ENCODE measurements around the gene ARNT2.

ARNT2 gene

GRCh38 chr15:80595396-80595795 is 191.2 kb downstream of the ARNT2 start:
- peak; percentile 4 for DNase-seq (ENCODE audit: low spot score)

GRCh38 chr15:80596521-80596976 is 192.4 kb downstream of the ARNT2 start:
- DNase-seq (ENCODE audit: low spot score), result no peak

- no peak for DNase-seq (ENCODE audit: low spot score)
Observed at GRCh38 chr15:80597076-80597475, 192.9 kb downstream of the ARNT2 start.

GRCh38 chr15:80599359-80599758 is 195.2 kb downstream of the ARNT2 start:
- no peak for DNase-seq (ENCODE audit: low spot score)

GRCh38 chr15:80600626-80601025 is 196.4 kb downstream of the ARNT2 start:
- no peak for DNase-seq (ENCODE audit: low spot score)

GRCh38 chr15:80601256-80601655 is 197.1 kb downstream of the ARNT2 start:
- no peak for DNase-seq (ENCODE audit: low spot score)

- DNase-seq (ENCODE audit: low spot score), result no peak
Observed at GRCh38 chr15:80604583-80605575, 200.7 kb downstream of the ARNT2 start.

- no peak for DNase-seq (ENCODE audit: low spot score)
Observed at GRCh38 chr15:80605591-80606150, 201.5 kb downstream of the ARNT2 start.

- no peak for DNase-seq (ENCODE audit: low spot score)
Observed at GRCh38 chr15:80606511-80607071, 202.4 kb downstream of the ARNT2 start.

GRCh38 chr15:80607287-80607980 is 203.3 kb downstream of the ARNT2 start:
- DNase-seq (ENCODE audit: low spot score), result no peak

GRCh38 chr15:80608688-80609087 is 204.5 kb downstream of the ARNT2 start:
- no peak for DNase-seq (ENCODE audit: low spot score)

- DNase-seq (ENCODE audit: low spot score), result no peak
Observed at GRCh38 chr15:80609091-80609490, 204.9 kb downstream of the ARNT2 start.

- no peak for DNase-seq (ENCODE audit: low spot score)
Observed at GRCh38 chr15:80609512-80609946, 205.3 kb downstream of the ARNT2 start.

GRCh38 chr15:80611543-80612080 is 207.4 kb downstream of the ARNT2 start:
- DNase-seq (ENCODE audit: low spot score), result no peak

GRCh38 chr15:80612118-80612823 is 208.1 kb downstream of the ARNT2 start:
- no peak for DNase-seq (ENCODE audit: low spot score)

GRCh38 chr15:80613762-80614365 is 209.7 kb downstream of the ARNT2 start:
- no peak for DNase-seq (ENCODE audit: low spot score)

- no peak for DNase-seq (ENCODE audit: low spot score)
Observed at GRCh38 chr15:80614711-80615360, 210.7 kb downstream of the ARNT2 start.

- no peak for DNase-seq (ENCODE audit: low spot score)
Observed at GRCh38 chr15:80615361-80615736, 211.2 kb downstream of the ARNT2 start.

GRCh38 chr15:80615783-80616391 is 211.7 kb downstream of the ARNT2 start:
- no peak for DNase-seq (ENCODE audit: low spot score)
